ENCODE results near the gene RAB3GAP1.
"Not testable (repeated sequence)": the region's sequence is repeated elsewhere in the genome, so short reads cannot be mapped to it uniquely, and the experiment has no call there.

The RAB3GAP1 gene

DNA sequence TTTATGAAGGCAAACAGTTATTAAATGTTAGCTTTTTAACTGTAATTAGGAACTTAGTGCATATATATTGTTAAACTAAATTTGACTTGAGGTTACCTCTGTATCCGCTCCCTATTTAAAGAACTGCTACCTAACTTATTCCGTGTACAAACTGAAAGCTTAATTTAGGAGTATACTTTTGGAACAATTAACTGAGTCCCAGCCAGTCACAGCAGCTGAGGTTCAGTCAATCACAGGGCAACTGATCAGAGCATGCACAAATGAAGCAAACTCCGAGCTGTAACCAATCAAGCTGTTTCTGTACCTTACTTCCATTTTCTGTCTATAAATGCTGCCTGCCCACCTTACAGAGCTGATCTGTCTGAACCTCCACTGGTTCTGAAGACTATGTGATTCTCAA, 61.2 kb downstream of the RAB3GAP1 start:
- Histone ChIP-seq H3K9ac (ENCODE audit: low read length) (no peak overlapping the region), H3K4me1 (ENCODE audit: insufficient read depth, low read length, severe bottlenecking) (no peaks in the 10 kb centered on the region)

DNA sequence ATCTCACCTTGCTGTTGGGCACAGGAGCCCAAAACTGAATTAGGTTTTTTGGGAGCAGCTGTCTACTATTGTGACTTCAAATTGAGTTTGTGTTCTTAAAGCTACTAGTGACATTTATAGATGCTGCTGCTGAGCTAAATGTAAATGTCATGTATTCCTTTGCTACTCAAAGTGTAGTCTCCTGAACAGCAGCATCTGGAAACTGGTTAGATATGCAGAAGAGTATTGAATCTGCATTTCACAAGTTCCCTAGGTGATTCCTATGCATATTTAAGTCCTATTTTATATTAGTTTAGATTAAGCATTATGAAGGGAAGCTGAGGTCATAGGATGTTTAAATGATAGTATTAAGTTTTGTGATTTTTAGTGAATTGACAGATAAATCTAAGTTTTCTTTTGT, 67.5 kb downstream of the RAB3GAP1 start:
- no peak overlapping the region for H3K4me3 ChIP-seq (ENCODE audit: low read depth, low read length, poor library complexity, severe bottlenecking)
- 0 out of 2 replicates have a peak, but pooled peaks cover 2% of the 10 kb centered on the region for H4K20me1 ChIP-seq (ENCODE audit: insufficient read depth, low read length)
- H3K4me1 ChIP-seq (ENCODE audit: insufficient read depth, low read length, severe bottlenecking) = no peaks in the 10 kb centered on the region
- no peak overlapping the region for H3K27ac ChIP-seq (ENCODE audit: low read depth, low read length, poor library complexity, severe bottlenecking)
- no peaks in the 10 kb centered on the region for H3K9me3 ChIP-seq (ENCODE audit: low read length)
- peaks cover 43% of the 10 kb centered on the region for H3K36me3 ChIP-seq (ENCODE audit: insufficient read depth, low read length)
- H3K9me2 ChIP-seq (ENCODE audit: low read depth, low read length) = no peaks in the 10 kb centered on the region
- no peak for TF ChIP-seq EZH2 (IDR thresholded peaks at IDR 0.05; ENCODE audit: borderline replicate concordance, low read length)
- TF ChIP-seq, protein P1, sequence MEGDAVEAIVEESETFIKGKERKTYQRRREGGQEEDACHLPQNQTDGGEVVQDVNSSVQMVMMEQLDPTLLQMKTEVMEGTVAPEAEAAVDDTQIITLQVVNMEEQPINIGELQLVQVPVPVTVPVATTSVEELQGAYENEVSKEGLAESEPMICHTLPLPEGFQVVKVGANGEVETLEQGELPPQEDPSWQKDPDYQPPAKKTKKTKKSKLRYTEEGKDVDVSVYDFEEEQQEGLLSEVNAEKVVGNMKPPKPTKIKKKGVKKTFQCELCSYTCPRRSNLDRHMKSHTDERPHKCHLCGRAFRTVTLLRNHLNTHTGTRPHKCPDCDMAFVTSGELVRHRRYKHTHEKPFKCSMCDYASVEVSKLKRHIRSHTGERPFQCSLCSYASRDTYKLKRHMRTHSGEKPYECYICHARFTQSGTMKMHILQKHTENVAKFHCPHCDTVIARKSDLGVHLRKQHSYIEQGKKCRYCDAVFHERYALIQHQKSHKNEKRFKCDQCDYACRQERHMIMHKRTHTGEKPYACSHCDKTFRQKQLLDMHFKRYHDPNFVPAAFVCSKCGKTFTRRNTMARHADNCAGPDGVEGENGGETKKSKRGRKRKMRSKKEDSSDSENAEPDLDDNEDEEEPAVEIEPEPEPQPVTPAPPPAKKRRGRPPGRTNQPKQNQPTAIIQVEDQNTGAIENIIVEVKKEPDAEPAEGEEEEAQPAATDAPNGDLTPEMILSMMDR (IDR thresholded peaks at IDR 0.05; ENCODE audit: low read length) = no peak
- H3F3A ChIP-seq (ENCODE audit: insufficient read depth, low read length) = no peaks in the 10 kb centered on the region
- no peaks in the 10 kb centered on the region for H3K27me3 ChIP-seq (ENCODE audit: insufficient read depth, low read length)
- H3K79me2 ChIP-seq (ENCODE audit: insufficient read depth, low read length) = no peaks in the 10 kb centered on the region
- H2AFZ ChIP-seq (ENCODE audit: low read length) = no peak overlapping the region
- H3K4me2 ChIP-seq (ENCODE audit: low read length) = no peak overlapping the region
- H3K9ac ChIP-seq (ENCODE audit: low read length) = no peak overlapping the region

More for the DNA sequence above, 61.2 kb downstream of the RAB3GAP1 start:
- Histone ChIP-seq H3K4me2 (ENCODE audit: low read length) (no peak overlapping the region), H3K9me3 (ENCODE audit: low read length) (no peaks in the 10 kb centered on the region), H4K20me1 (ENCODE audit: insufficient read depth, low read length) (0 out of 2 replicates have a peak, but pooled peaks cover 2% of the 10 kb centered on the region), H3K36me3 (ENCODE audit: insufficient read depth, low read length) (peaks cover 35% of the 10 kb centered on the region), H3K27ac (ENCODE audit: low read depth, low read length, poor library complexity, severe bottlenecking) (no peak overlapping the region), H3K4me3 (ENCODE audit: low read depth, low read length, poor library complexity, severe bottlenecking) (no peak overlapping the region), H3K27me3 (ENCODE audit: insufficient read depth, low read length) (no peaks in the 10 kb centered on the region), H3F3A (ENCODE audit: insufficient read depth, low read length) (no peaks in the 10 kb centered on the region), H3K9me2 (ENCODE audit: low read depth, low read length) (no peaks in the 10 kb centered on the region), H2AFZ (ENCODE audit: low read length) (no peak overlapping the region), H3K79me2 (ENCODE audit: insufficient read depth, low read length) (no peaks in the 10 kb centered on the region)
- TF ChIP-seq EZH2 (IDR thresholded peaks at IDR 0.05; ENCODE audit: borderline replicate concordance, low read length) = no peak
- TF ChIP-seq, protein P1 (IDR thresholded peaks at IDR 0.05; ENCODE audit: low read length) = no peak

DNA sequence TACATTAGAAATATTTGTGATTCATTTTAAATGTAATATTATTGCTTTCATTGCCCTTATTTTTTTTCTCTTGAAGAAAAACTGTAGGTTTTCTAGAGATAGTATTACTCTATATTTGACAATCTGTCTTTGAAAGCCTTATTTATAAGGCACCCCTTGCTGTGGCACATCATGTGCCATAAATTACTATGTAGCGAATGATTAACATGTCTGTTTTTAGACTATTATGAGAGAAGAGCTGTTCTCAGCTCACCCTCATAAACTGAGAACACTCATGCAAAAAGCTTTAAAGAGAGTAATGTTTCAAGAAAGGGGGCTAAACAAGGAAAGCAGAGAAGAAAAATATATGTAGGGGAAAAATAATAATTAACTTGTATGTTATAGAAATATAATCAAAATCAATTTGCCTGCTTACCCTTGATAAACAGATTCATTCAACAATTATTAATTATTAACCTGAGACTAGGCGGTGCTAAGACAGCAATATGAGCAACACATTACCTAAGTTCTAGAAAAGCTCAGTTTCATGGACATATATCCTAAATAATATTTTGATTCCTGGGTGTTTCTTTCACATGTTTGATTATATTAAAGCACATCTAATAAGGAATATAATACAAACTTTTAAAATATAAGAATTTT, 69.0 kb downstream of the RAB3GAP1 start:
- Histone ChIP-seq H3K9me3 (ENCODE audit: low read length) (no peaks in the 10 kb centered on the region), H3K27ac (ENCODE audit: low read depth, low read length, poor library complexity, severe bottlenecking) (no peak overlapping the region), H3K27me3 (ENCODE audit: insufficient read depth, low read length) (no peaks in the 10 kb centered on the region), H3K9ac (ENCODE audit: low read length) (no peak overlapping the region), H3K36me3 (ENCODE audit: insufficient read depth, low read length) (peaks cover 45% of the 10 kb centered on the region), H3K4me2 (ENCODE audit: low read length) (no peak overlapping the region), H4K20me1 (ENCODE audit: insufficient read depth, low read length) (no peaks in the 10 kb centered on the region), H2AFZ (ENCODE audit: low read length) (no peak overlapping the region), H3F3A (ENCODE audit: insufficient read depth, low read length) (no peaks in the 10 kb centered on the region), H3K9me2 (ENCODE audit: low read depth, low read length) (no peaks in the 10 kb centered on the region), H3K4me3 (ENCODE audit: low read depth, low read length, poor library complexity, severe bottlenecking) (no peak overlapping the region), H3K79me2 (ENCODE audit: insufficient read depth, low read length) (no peaks in the 10 kb centered on the region; the same call in 1 of the 2 replicates), H3K4me1 (ENCODE audit: insufficient read depth, low read length, severe bottlenecking) (no peaks in the 10 kb centered on the region)
- TF ChIP-seq, protein P1 (IDR thresholded peaks at IDR 0.05; ENCODE audit: low read length) = no peak
- TF ChIP-seq EZH2 (IDR thresholded peaks at IDR 0.05; ENCODE audit: borderline replicate concordance, low read length) = no peak

DNA sequence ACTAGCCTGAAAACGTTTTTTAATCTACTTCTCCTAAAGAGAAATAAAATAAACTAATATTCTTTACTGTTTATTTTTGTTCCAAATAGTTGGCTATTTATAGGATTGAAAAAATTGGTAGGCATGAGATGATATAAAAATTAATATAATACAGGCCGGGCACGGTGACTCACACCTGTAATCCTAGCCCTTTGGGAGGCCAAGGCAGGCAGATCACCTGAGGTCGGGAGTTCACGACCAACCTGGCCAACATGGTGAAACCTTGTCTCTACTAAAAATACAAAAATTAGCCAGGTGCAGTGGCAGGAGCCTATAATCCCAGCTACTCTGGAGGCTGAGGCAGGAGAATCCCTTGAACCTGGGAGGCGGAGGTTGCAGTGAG, 69.6 kb downstream of the RAB3GAP1 start:
- not testable (repeated sequence) for H3K4me3 ChIP-seq (ENCODE audit: low read depth, low read length, poor library complexity, severe bottlenecking); H3K9me2 ChIP-seq (ENCODE audit: low read depth, low read length); H4K20me1 ChIP-seq (ENCODE audit: insufficient read depth, low read length); H3K79me2 ChIP-seq (ENCODE audit: insufficient read depth, low read length); H3F3A ChIP-seq (ENCODE audit: insufficient read depth, low read length); H2AFZ ChIP-seq (ENCODE audit: low read length); H3K27me3 ChIP-seq (ENCODE audit: insufficient read depth, low read length); H3K4me2 ChIP-seq (ENCODE audit: low read length); H3K9ac ChIP-seq (ENCODE audit: low read length); H3K9me3 ChIP-seq (ENCODE audit: low read length); H3K27ac ChIP-seq (ENCODE audit: low read depth, low read length, poor library complexity, severe bottlenecking); H3K4me1 ChIP-seq (ENCODE audit: insufficient read depth, low read length, severe bottlenecking)
- H3K36me3 ChIP-seq (ENCODE audit: insufficient read depth, low read length) = peaks cover 50% of the 10 kb centered on the region

Measured in OCI-LY1 (cell line).